ENCODE data around the gene BCL2L1. TPM values are rescaled to one million over a fixed set of nuclear protein-coding genes. Genes with fewer than 3 reads are reported as not detected.

Gene BCL2L1
- total RNA-seq, 1 donor from 2014 or later, result 52.9 TPM

DNA sequence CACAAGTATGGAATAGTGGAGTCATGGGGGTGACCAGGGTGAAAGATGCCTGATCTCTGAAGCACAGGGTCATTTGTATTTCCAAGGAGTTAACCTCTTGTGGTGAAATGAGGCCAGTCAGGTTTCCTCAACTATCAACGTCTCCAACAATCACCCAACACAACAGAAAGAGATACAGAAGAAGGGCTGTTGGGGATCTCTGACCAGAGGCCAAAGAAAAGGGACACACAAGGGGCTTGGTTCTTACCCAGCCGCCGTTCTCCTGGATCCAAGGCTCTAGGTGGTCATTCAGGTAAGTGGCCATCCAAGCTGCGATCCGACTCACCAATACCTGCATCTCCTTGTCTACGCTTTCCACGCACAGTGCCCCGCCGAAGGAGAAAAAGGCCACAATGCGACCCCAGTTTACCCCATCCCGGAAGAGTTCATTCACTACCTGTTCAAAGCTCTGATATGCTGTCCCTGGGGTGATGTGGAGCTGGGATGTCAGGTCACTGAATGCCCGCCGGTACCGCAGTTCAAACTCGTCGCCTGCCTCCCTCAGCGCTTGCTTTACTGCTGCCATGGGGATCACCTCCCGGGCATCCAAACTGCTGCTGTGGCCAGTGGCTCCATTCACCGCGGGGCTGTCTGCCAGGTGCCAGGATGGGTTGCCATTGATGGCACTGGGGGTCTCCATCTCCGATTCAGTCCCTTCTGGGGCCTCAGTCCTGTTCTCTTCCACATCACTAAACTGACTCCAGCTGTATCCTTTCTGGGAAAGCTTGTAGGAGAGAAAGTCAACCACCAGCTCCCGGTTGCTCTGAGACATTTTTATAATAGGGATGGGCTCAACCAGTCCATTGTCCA, 1.0 kb downstream of the BCL2L1 start:
- Mint-ChIP-seq H3K9me3 (ENCODE audit: unreplicated experiment) (no peaks in the 10 kb centered on the region), H3K4me3 (ENCODE audit: unreplicated experiment) (peak overlapping the region; percentile 90), H3K36me3 (ENCODE audit: low read depth, unreplicated experiment) (peaks cover 12% of the 10 kb centered on the region), H3K27me3 (ENCODE audit: unreplicated experiment) (peaks cover 6% of the 10 kb centered on the region), H3K4me1 (ENCODE audit: unreplicated experiment) (peaks cover 52% of the 10 kb centered on the region), H3K27ac (ENCODE audit: unreplicated experiment) (peak overlapping the region; percentile 77)
- DNase-seq (ENCODE audit: low spot score), result no peak
- TF ChIP-seq, protein P1, sequence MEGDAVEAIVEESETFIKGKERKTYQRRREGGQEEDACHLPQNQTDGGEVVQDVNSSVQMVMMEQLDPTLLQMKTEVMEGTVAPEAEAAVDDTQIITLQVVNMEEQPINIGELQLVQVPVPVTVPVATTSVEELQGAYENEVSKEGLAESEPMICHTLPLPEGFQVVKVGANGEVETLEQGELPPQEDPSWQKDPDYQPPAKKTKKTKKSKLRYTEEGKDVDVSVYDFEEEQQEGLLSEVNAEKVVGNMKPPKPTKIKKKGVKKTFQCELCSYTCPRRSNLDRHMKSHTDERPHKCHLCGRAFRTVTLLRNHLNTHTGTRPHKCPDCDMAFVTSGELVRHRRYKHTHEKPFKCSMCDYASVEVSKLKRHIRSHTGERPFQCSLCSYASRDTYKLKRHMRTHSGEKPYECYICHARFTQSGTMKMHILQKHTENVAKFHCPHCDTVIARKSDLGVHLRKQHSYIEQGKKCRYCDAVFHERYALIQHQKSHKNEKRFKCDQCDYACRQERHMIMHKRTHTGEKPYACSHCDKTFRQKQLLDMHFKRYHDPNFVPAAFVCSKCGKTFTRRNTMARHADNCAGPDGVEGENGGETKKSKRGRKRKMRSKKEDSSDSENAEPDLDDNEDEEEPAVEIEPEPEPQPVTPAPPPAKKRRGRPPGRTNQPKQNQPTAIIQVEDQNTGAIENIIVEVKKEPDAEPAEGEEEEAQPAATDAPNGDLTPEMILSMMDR (IDR thresholded peaks at IDR 0.05; ENCODE audit: unreplicated experiment), result no peak

DNA sequence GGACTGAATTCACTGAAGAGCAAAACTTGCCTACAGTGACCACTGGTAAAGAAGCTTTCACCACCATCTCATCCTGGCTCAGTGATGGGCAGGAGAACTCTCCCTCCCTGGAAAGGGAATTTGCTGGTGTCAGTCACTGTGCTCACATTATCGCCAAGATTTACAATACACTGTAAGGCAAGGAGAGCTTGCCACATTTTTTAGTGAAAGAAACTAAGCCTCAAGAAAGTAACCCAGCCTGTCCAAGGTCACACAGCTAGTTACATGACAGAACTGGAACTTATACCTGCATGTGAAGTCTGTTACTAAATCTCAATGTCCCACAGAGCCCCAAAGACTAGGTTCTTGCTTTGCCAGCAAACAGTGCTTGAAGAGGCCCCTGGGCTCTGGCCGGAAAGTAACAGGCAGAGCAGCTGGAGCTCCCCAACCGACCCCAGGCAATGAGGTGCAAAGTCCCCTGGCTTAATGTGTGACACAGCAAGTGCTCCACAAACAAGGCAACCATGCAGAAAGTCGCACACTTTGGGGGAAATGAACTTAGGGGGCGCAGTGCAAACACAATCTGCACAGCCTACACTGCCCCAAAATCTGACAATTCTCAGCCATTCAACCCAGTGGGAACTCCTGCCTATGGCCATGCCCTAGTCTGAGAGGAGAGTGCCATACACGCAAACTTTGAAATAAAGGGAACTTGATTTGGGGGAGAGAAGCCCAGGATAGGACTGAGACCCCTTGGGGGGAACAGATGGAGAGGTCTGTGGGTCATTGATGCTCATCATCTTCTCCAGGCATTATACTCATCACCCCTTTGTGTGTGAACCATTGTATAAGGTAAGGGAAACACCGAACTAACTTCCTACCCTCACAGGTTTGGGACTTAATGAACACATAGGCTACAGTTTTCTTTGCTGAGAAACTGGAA, 1.9 kb downstream of the BCL2L1 start:
- TF ChIP-seq, protein P1 (IDR thresholded peaks at IDR 0.05; ENCODE audit: unreplicated experiment), result no peak
- H3K9me3 Mint-ChIP-seq (ENCODE audit: unreplicated experiment), result no peaks in the 10 kb centered on the region
- H3K36me3 Mint-ChIP-seq (ENCODE audit: low read depth, unreplicated experiment), result peaks cover 17% of the 10 kb centered on the region
- DNase-seq (ENCODE audit: low spot score), result no peak
- H3K4me3 Mint-ChIP-seq (ENCODE audit: unreplicated experiment), result peak overlapping the region; percentile 90
- peaks cover 56% of the 10 kb centered on the region for H3K4me1 Mint-ChIP-seq (ENCODE audit: unreplicated experiment)
- H3K27ac Mint-ChIP-seq (ENCODE audit: unreplicated experiment), result peak overlapping the region; percentile 58
- H3K27me3 Mint-ChIP-seq (ENCODE audit: unreplicated experiment), result peaks cover 10% of the 10 kb centered on the region

DNA sequence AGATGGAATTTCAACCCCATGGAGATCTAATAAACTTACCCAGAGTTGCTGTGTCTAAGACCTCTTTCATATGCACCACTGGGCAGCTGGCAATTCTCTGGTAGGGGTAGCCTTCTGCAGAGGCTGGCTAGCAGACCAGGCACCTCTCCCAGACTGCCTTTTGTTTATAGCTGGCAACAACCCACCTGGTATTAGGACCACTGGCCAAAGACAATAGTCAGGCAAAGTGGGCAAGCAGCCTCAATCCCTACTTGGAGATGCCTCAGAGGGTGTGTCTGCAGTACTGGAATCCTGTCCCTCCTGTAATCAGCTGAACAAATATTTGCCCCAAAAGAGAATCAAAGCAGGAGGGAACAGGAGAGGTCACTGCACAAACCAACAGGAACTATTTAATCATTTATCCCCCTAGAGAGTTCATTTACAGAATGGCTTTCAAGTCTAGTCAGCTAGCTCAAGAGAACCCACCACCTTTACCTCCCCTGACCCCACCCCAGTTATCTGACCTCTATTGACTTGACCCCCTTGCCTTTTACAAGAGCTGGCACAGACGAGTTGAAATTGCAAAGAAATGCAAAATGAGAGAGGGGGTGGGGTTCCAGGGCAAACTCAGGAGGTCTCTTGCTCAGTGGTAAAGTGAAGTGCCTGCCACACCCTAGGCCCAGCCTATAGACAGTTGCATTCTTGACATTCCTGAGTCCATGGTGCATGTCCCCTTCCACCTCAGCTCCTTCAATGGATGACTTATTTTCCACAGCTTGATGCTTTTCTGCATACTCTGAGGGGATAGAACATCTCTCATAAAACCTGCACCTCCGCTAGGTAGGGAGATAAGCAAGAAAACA, 2.8 kb downstream of the BCL2L1 start:
- H3K9me3 Mint-ChIP-seq (ENCODE audit: unreplicated experiment), result no peaks in the 10 kb centered on the region
- H3K27me3 Mint-ChIP-seq (ENCODE audit: unreplicated experiment), result peaks cover 13% of the 10 kb centered on the region
- H3K4me1 Mint-ChIP-seq (ENCODE audit: unreplicated experiment), result peaks cover 59% of the 10 kb centered on the region
- no peak for DNase-seq (ENCODE audit: low spot score)
- TF ChIP-seq, protein P1 (IDR thresholded peaks at IDR 0.05; ENCODE audit: unreplicated experiment), result no peak
- no peak overlapping the region for H3K27ac Mint-ChIP-seq (ENCODE audit: unreplicated experiment)
- H3K4me3 Mint-ChIP-seq (ENCODE audit: unreplicated experiment), result peak overlapping the region; percentile 90
- peaks cover 17% of the 10 kb centered on the region for H3K36me3 Mint-ChIP-seq (ENCODE audit: low read depth, unreplicated experiment)

DNA sequence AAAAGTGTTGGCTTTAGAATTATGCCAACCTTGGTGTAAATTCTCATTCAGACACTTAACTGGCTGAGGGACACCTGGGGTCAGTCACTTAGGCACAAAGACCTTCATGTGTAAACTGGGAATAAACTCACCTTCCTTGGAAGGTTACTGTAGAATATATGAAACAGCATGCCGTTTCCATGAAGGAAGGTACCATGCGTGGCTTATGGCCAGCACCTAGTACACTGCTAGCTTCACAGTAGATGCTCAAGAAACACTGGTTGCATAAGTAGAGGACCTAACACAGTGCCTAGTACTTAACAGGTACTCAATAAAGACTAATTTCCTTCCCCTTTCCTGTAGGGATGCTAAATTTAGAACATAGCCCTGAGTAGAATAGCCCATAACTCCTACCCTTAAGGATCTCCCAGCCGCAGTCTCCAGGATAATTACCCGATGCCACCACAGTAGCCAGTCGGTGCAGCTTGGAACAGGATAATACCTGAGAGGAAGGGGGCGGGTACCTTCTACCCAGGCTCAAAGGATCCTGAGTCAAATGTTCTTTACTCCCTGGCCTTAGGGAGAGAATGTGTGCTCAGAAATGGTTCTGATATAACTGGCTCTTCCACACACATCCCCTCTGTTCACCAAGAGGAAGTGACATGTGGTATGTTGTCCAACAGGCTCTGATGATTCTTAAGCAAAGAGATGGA, 3.6 kb downstream of the BCL2L1 start:
- TF ChIP-seq, protein P1 (IDR thresholded peaks at IDR 0.05; ENCODE audit: unreplicated experiment), result no peak
- Mint-ChIP-seq H3K27ac (ENCODE audit: unreplicated experiment) (no peak overlapping the region), H3K27me3 (ENCODE audit: unreplicated experiment) (peaks cover 13% of the 10 kb centered on the region), H3K9me3 (ENCODE audit: unreplicated experiment) (no peaks in the 10 kb centered on the region), H3K4me3 (ENCODE audit: unreplicated experiment) (no peak overlapping the region), H3K4me1 (ENCODE audit: unreplicated experiment) (peaks cover 61% of the 10 kb centered on the region), H3K36me3 (ENCODE audit: low read depth, unreplicated experiment) (peaks cover 21% of the 10 kb centered on the region)
- no peak for DNase-seq (ENCODE audit: low spot score)

Measured in endothelial cell (in vitro differentiated cells).